GM18867 (cell line): ENCODE measurements around the gene LIF.
"Not testable (repeated sequence)": the region's sequence is repeated elsewhere in the genome, so short reads cannot be mapped to it uniquely, and the experiment has no call there.

Source experiments
- ATAC-seq: cut with Tn5 transposase; IDR thresholded peaks from one replicate; pipeline ENCODE4 v1.9.1; 2021; ENCODE audit warnings: mild to moderate bottlenecking, moderate library complexity; ENCODE audit not compliant: unreplicated experiment

Gene LIF

DNA sequence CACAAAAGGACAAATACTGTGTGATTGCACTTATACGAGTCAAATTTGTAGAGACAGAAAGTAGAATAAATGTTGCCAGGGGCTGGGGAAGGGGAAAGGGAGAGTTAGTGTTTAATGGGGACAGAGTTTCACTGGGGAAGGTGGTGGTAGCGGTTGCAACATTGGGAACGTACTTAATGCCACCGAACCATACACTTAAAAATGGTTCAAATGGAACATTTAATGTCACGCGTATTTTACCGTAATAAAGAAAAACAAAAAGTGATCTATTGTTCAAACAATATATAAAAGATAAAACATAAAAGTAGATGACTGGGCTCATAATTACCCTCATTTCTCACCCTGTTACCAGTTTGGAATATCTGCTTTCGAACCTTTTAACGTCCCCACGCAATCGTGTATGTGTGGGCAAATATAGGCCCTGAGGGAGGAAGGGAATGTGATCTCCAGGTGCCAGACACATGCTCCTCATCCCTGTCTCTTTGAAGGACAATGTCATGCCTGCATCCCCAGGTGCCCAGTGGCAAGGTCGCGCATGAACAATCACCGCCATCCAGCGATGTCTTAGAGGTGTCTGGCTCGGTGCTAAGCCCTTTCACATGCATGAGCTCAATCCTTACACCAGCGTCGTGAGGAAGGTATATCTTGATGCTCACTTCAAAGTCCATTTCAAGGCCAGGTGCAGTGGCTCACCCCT lies 35.3 kb downstream of the LIF start:
- no peak for ATAC-seq

DNA sequence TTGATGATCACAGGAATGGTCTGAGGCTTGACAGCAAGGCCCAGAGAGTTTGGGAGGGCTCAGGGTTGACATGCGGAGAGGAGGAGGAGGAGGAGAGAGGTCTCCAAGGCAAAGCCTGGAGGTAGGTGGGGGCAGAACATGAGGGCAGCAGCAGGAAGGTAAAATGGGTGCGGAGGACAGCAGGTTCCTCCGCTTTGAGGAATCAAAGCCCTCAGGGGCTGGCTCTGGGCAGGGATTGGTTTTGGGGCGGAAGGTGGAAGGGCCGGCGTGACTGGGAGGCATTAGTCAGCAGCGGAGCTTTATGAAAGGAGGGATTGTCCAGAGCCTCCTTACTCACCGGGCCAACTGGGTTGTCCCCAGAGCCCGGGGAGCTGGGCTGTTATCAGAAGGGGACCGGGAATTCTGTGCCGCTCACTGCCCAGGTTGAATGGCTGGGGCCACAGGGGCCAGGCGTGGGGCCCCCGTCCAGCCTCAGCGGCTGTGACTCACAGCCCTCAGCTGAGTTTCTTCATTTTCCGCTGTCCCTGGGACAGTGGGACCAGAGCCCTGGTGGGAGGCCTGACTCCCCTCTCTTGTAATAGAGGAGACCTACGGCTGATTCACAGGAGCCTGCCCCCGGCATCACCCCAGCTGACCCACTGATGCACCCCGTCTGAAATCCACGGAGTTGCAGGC lies 36.2 kb downstream of the LIF start:
- ATAC-seq, result no peak

DNA sequence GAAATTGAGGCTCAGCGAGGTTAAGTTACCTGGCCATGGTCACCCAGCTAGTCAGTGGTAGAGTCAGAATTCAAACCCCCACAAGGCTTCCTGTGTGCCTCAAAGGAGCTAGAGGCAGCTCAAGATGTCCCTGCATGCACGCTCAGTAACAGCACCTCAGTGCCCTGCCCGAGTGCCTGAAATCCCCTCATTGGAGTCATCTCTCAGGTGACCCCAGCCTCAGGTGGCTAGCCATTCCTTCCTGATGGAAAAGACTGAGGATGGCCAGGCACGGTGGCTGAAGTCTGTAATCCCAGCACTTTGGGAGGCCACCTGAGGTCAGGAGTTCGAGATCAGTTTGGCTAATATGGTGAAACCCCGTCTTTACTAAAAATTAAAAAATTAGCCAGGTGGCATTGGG lies 36.9 kb downstream of the LIF start:
- ATAC-seq, result no peak

DNA sequence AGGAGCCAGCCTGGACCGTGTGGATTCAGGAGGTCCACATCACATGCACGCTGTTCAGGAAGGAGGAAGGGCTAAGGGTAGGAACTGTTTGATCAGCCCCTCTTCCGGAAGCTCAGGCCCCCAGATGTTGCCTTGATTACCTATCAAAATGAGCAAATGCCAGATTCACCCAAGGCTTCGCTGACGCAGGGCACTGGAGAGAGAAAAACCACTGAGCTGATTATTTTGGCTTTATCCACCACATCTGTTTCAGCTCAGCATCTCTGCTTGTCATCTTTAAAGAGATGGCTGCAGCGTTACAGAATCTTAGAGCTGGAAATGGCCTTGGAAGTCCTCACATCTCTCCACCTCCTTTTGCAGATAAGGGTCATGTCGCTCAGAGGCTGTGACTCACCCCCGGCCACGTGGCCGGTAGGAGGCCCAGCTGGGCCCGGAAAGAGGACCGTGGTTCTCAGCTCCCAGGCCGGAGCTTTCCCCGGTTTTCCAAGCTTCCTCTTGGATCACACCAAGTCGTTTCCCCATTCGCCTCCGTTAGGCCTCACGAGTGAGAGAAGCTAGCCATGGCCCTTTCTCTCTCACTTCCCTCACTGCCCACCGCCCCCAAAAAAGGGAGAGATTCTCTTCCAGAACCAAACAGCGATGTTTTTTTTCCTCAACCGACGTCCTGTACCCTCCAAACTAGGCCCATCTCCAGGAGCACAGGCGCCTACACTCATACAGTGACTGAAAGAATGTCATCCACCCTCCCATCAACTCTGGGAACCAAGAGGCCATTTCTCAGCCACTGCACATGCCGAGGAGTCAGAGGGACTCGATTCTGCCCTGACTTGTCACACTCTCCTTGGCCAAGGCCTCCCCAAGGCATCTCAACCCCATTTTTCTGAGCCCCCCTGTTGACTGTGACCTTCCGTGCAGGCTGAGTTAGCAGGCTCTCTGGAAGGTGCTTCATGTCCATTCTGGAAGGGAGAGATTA lies 37.6 kb downstream of the LIF start:
- ATAC-seq, result no peak

DNA sequence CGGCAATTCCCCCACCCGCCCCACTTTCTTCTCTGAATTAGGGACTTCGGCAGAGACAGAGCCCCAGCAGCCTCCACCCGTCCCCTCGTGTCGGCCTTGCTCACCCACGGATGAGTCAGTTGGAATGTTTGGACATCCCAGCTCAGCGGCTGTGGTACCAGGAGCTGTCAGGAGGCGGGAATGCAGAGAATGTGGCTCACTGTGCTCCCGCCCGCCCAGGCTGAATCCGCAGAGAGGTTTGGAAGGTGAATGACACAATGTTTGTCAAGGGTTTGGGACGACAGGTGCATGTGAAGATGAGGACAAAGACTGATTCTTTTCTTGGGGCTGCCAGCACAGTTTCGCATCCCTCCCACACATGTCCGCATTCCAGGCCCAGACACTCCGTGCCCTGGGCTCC lies 39.6 kb downstream of the LIF start:
- no peak for ATAC-seq

DNA sequence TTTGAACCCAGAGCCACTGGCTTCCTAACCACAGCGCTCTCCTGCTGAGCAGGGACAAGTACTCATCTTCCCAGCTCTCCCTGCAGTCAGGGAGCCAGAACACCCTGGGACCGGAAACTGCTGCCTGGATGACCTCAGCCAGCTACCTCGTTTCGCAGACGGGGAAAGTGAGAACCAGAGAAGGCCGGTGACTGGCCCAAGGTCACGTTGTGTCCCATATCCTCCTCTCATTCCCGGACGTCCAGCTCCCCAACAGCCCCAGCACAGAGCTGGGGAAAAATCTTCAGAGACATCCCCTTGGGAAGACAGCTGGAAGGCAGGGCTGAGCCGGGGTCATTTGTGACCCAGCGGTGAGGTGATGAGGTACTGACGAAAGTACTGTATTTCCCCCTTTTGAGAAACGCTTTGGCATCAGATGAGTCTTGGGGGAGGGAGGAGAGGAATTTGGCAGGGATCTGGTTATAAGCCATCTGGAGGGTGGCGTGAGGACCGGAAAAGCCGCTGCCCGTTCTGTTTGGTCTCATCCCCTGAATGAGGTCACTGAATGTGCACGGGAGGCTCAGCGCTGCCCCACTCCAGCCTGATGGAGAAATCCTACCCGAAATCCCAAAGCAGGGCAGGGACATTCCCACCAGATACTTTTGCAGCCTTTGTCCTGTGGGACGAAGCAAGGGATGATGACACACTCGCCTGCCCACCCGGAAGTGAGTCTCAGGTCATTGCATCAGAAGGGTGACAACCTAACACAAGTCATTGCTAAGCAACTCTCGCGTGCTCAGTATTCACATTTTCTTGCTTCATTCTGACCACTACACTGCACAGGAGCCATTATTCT lies 41.1 kb downstream of the LIF start:
- no peak for ATAC-seq

DNA sequence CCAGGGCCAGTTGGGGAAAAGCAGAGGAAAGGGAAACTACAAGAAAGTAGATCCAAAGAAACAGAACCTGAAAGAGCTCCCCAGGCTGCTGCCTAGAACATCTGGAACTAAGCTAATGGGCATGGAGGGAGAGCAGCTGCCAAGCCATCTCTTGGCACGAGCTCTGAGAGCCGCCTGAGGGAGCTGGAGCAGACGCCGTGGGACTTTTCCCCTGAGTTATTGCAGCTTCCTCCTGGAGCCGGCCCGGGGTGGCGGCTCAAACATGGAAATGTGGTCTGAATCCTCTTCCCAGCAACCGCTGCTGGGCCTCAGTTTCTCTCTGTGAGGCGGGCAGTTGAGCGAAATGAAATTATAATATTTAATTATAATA lies 41.8 kb downstream of the LIF start:
- no peak for ATAC-seq

DNA sequence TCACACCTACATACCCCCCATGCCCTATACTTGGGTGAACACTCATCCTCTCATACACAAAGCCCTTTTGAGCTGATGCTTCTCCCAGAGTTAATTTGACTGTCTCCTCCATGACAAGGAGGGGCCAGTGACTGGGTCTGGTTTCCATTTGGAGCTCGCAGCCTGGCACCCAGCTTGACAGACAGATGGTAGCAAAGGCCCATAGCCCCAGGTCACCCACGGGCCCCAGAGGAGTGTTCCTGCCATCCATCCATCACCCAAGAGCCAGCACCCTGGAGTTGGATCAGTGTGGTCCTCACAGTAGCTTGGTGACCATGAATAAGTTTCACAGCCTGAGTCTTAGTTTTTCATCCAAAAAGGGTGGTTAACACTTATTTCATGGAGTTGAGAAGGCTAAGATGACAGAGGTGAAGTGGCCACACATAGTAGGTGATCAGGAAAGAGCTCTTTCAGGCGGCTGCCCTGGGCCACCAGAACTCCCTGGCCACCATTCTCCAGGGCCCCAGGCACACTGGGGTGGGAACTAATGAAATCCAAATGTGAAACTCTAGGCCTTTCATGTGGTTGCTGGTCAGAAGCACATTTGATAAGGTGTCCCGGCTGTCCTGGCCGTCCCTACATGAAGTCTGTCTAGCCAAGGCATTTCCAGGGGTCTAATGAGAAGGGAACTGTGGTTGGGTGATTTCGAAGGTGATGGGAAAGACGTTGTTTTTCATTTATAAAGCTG lies 42.4 kb downstream of the LIF start:
- no peak for ATAC-seq

DNA sequence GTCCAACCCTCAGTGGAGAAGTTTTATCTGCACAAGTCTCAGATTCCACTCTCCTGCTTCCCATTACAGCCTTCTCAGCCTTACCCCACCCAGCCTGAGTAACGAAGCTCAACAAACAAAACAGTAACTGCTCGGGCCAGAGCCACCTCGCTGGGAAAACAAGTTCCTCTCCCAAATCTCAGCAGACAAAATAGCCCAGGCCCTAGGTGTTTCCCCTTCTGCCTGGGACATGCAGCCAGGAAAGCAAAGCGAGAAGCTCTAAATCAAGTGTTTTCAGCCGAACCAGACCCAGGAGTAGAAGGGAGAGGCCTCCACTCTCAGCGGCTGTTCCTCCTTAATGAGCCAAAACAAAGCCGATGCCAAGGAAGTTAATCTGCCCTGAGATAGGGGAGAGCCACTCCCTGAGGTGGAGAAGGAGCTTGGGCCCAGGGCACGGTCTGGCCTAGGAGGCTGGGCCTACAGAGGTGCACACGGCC lies 44.0 kb downstream of the LIF start:
- no peak for ATAC-seq

DNA sequence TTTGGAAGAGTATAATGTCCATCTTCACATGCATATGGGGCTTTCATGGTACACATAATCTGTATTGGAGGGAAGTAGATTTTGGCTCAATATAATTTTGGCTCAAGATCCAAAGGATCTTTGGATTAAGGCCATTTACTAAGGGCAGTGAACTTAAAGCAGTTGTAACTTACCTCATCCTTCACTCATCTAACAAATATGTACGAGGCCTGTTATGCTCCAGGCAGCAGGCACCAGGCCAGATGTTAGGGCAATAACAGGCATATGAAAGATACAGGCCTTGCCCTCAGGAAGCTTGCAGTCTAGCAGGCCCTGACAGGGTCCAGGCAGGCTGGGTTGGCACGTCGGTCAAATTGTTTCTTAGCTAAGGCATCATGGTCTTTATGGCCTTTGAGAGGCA lies 44.6 kb downstream of the LIF start:
- no peak for ATAC-seq

DNA sequence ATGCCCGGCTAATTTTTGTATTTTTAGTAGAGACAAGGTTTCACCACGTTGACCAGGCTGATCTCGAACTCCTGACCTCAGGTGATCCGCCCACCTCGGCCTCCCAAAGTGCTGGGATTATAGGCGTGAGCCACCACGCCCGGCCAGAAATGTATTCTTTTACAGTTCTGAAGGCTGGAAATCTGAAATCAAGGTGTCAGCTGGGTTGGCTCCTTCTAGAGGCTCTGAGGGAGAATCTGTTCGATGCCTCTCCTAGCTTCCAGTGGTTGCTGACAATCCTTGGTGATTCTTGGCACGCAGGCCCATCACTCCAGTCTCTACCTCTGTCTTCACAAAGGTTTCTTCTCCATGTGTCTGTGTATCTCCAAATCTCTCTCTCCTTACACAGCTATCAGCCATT lies 45.7 kb downstream of the LIF start:
- ATAC-seq, result not testable (repeated sequence)

DNA sequence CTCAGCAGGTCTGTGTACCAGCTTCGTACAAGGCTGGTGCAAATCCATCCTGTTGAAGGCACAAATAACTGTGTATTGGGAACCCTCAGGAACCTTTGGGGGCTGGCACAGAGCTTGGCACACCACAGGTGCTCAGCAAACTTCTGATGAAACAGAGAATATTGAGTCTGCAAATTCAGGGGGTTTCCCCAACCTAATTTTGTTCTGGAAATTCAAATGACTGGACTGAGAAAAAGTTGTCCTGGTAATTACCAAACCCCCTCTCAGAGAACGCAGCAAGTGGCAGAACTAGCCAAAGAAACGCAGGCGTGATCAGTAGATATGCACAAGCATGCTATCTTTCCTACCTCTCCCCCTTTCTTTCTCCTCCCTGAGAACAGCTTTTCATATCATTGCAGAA lies 47.6 kb downstream of the LIF start:
- ATAC-seq, result no peak

DNA sequence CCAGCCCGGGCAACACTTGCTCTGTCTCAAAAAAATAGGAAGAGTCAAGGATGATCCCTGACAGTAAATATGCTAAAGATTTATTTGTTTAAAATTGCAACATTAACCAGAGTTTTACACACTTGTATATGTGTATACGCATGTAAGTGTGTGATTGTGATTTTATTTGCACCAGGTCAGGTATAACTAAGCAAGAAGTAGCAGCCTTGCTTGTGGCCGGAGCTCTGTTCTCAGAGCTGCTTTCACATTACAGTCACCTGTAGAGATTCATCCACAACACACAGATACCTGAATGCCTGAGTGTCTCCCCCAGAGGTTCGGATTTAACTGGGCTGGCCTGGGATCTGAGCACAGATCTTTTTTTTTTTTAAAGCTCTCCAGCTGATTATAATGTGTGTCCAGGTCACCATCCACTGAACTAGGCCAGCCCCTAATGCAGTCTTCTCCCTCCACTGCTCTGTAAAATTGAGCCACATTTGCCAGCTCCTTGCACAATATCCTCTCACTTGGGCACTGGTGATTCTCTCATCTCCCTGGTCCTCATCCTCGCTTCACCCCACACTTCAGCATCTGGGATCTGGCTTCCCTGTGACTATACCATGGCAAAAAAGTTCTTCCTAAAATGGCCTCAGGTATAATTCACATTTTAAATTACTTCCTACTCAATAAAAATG lies 48.3 kb downstream of the LIF start:
- ATAC-seq, result no peak

DNA sequence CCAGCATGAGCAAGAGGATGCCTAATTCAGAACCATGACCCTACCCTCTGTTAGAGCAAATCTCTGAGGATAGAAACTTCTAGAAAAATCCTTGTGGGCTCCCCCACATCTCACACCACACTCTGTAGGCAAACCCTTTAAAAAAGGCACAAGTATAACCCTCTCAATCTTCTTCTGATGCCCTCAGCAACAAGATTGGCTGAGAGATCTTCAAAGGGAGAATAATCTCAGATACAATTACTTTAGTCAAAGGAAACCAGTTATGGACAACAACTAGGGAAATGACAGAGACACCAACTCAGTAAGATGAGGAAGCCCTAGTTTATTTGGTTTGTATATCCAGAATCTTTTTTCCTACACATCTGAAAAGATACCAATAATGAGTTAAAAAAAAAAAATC lies 49.2 kb downstream of the LIF start:
- no peak for ATAC-seq

DNA sequence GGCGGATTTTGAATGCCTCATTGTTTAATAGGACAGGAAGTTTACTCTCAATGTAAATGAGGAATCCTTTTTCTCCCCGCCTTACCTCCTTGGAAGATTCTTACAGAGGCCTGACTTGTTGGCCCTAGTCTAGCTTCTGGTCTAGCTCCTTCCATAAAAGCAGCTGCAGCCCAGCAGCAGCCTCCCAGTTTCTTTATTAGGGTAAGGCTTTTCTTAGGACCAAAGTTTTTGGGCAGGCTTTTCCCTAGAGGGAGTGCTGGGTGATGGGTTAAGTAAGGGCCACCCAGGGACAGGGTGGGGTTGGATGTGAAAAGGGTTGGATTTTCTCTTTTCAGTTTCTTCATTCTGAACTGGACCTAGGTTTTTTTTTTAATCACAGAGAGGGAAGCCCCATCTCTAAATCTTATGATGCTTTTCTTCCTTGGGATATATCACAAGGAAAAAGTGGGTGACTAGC lies 49.7 kb downstream of the LIF start:
- no peak for ATAC-seq

DNA sequence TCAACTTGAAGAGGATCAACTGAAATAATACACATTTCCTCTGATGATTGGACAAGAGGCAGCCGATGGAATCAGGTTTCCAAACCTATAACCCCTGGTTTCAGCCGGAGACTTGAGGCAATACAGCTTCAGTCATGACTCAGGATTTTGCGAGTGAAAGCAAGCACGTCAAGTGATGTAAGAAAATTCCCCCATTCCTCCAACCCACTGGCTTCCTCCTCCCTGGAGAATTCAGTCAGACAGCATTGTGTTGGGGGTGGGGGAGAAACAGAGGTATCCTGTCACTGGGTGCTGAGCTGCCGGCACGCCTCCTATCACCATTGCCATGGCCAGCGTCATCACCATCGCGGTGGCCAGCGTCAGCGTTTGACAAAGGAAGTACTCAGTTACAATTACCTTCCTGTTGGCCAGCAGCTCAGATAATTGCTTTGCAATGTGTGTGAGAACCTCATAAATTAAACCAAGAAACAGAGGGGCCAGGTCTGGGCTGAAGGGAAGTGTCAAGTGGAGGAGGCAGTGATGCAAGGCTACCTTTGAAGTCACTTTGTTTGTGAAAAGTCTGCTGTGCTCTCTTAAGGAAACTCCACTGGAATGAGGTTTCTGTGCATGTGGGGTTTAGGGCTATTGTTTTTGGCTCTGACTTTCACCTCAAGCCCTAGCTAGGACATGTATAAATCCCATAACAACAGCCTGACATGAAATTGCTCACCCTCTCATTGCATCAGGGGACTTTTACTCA lies 50.2 kb downstream of the LIF start:
- ATAC-seq, result no peak

DNA sequence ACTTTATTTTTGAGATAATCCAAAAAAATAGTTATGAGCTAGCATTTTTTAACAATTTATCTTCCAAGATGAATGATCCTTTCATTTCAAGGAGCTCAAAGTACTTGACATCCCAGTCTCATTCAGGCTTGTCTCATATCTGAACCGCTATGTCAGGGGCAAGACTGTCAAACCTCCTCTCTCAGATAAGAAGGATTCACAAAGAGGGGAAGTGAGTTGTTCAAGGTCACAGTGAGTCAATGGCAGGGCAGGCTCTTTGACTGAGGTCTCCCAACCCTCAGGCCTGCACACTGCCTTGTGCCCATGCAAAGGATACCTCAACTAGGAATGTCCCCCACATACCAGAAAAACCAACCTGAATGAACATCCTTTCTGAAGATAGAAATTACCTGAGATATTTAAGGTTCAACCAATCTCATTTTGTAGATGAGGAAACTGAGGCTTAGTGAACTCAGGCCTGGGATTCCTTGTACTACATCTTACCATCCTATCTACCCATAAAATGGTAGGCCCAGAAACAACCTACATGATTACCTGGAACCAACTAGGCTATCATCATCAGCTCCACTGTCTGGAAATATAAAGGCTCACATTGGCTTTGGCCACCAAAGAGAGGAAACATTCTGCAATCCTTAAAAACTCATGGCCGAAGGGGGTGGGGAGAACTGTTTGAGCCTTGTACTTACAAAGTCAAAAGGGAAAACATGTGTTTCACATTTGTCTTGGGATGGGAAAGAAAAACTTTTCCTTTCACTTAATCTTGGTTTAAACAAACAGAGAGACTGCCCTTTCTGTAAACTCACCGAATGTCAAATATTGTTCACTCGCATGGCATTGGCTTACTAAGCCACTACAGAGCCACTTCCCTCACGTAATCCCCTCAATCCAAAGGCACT lies 51.1 kb downstream of the LIF start:
- ATAC-seq, result no peak
